GM06990 (cell line): ENCODE results near the gene MLC1.

Experiments
- DNase-seq: peaks from one replicate; pipeline ENCODE4 v3.0.0-alpha.2; 2011; ENCODE audit not compliant: insufficient read length; ENCODE audit errors: extremely low read depth
- H3K27me3 ChIP-seq: replicated peaks from 2 replicates; pipeline ENCODE4 v1.6.0; 2011; ENCODE audit warnings: low read length; ENCODE audit not compliant: control insufficient read depth, insufficient read depth
- H3K36me3 ChIP-seq: 2 replicates; pipeline ENCODE4 v1.5.1; 2011; ENCODE audit warnings: low read length; ENCODE audit not compliant: control insufficient read depth, insufficient read depth
- H3K4me3 ChIP-seq: replicated peaks from 2 replicates; pipeline ENCODE4 v1.5.1; 2011; ENCODE audit warnings: low read depth, mild to moderate bottlenecking, control low read depth, low read length
- CTCF ChIP-seq: IDR thresholded peaks from 2 replicates; pipeline ENCODE4 v1.5.1; 2011; ENCODE audit warnings: low read length, control low read depth, mild to moderate bottlenecking, inconsistent platforms; ENCODE audit not compliant: insufficient read depth, poor library complexity, severe bottlenecking

The MLC1 gene

DNA sequence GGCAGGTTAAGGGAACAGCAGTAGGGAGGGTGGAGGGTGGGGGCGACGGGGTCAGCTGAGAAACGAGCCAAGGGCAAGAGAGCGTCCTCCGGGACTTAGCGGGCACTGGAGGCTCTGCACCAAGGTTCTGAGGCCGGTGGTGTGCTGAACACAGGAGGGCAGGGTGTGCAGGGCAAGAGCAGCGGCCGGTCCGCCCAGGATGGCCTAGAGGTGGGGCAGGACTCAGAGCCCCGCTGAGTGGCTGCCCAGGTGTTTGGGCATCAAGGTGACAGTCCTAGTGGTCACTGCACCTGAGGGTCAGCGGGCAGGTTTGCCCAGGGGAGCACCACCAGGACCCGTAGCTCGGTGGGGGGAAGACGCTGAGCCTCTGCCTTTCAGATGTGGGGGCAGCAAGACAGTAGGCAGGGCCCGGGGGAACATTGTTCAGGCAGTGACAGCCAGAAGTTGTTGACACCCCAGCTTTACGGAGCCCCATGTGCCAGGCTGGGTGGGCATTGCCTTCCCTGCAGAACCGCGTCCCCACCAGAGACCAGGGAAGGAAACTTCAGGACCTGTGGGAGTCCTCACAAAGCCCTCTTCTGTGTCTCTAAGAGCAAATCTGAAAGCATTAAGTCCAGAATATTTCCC is 22.6 kb downstream of the MLC1 start:
- DNase-seq, result no peak
- Histone ChIP-seq H3K36me3 (no peaks in the 10 kb centered on the region), H3K4me3 (no peak overlapping the region), H3K27me3 (peaks cover 1% of the 10 kb centered on the region; the same call in 1 of the 2 replicates)
- TF ChIP-seq CTCF, result no peak

- H3K4me3 ChIP-seq, result no peak overlapping the region
- H3K36me3 ChIP-seq, result no peaks in the 10 kb centered on the region
- DNase-seq, result no peak
- no peak for TF ChIP-seq CTCF
- peaks cover 1% of the 10 kb centered on the region; the same call in 1 of the 2 replicates for H3K27me3 ChIP-seq
These were observed 23.3 kb downstream of the MLC1 start for GRCh38 chr22:50061824-50062355.

DNA sequence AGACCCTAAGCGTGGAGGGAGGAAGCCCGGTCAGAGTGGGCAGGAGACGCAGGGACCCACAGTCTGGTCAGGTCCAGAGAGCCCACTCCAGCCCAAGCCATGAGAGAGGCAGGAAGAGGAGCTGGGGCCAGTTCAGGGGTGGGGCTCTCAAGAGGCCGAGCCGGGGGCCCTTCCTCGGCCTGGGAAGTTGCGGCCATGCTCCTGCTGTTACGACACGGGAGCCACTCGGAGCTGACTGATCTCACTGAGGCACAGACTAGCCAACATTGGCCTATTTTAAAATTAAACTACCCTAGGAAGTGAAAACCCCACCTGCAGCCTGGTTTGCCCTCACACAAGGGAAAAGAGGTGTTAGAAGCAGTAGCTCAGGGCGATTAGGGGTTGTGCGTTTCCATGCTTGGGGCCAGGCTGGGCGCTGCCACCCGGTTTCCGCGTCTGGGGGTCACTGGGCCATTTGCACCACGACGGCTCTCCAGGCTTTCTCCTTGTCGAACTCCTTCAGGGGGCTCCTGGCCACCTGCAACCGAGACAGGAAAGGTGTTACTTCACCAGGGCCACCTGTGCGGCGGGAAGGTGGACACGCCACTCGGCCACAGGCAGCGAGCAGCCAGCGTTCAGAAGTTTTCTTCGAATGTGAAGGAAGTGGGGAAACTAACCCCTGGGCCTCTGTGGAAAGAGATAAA is 23.9 kb downstream of the MLC1 start:
- no peak overlapping the region for H3K4me3 ChIP-seq
- H3K27me3 ChIP-seq, result peaks cover 1% of the 10 kb centered on the region; the same call in 1 of the 2 replicates
- TF ChIP-seq CTCF, result no peak
- no peaks in the 10 kb centered on the region for H3K36me3 ChIP-seq
- DNase-seq, result no peak

DNA sequence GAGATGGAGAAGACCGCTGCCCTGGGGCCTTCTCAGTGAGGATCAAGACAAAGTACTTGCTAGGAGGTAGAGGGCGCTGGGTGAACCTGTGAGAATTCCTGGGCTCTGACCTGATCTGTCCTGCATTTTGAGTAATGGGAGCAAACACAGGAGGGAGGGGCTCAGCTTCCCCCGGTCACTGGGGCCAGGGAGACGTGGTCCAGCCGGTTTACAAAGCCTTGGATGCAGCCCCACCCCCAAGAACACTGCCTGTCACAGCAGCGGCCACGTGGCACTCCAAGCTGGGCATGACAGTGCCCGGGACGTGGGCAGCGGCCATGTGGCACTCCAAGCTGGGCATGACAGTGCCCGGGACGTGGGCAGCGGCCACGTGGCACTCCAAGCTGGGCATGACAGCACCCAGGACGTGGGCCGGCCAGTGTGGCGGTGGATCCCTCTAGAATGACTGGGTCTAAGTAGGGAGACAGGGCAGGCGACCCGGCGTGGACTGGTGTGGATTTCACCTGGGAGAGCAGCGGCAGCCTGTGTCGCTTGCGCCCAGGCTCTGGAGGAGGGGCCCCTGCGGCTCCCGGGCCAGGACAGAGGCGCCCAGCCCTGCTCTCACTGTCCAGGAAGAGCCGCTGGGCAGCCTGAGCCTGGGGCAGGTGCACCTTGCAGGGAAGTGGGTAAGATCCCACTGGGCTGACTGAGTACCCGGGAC is 24.6 kb downstream of the MLC1 start:
- Histone ChIP-seq H3K4me3 (no peak overlapping the region), H3K36me3 (no peaks in the 10 kb centered on the region), H3K27me3 (peaks cover 1% of the 10 kb centered on the region; the same call in 1 of the 2 replicates)
- DNase-seq, result no peak
- TF ChIP-seq CTCF, result no peak

GRCh38 chr22:50059881-50060262 is 25.4 kb downstream of the MLC1 start:
- no peak for DNase-seq
- Histone ChIP-seq H3K27me3 (peaks cover 1% of the 10 kb centered on the region; the same call in 1 of the 2 replicates), H3K36me3 (no peaks in the 10 kb centered on the region), H3K4me3 (no peak overlapping the region)
- no peak for TF ChIP-seq CTCF
